HCT116 (cell line): ENCODE data around the gene CNDP1. TPM values are rescaled to one million over a fixed set of nuclear protein-coding genes. Genes with fewer than 3 reads are reported as not detected.

ENCODE experiments used
- ATAC-seq: fragments of 200-7000 bp; cut with Tn5 transposase; 2 replicates; pipeline ENCODE4 v1.9.1; 2020; ENCODE audit warnings: mild to moderate bottlenecking, moderate library complexity
- BruUV-seq: library from RNA; stranded (reverse); fragments of 400-500 nt; replicated peaks from 2 replicates; lab custom pipeline; 2021; lab: Mats Ljungman, UMichigan
- CTCF ChIA-PET: fragments of 300-600 bp; sonication (Branson Sonifier 250); formaldehyde crosslinking; loops from one replicate; lab custom pipeline; 2021; ENCODE audit warnings: antibody characterized with exemption; lab: Charles Lee
- POLR2A ChIA-PET: fragments of 300-600, 350-600 bp; sonication (Branson Sonifier 250); formaldehyde crosslinking; loops from one replicate; lab custom pipeline; 2021; ENCODE audit warnings: antibody characterized with exemption; lab: Charles Lee
- RAD21 ChIA-PET, 2 experiments: fragments of 300-600 bp; sonication (Branson Sonifier 250); formaldehyde crosslinking; loops; one replicate each; lab custom pipeline; 2023; ENCODE audit warnings: low total read pairs in 2 of 2; ENCODE audit not compliant: uncharacterized antibody in 2 of 2, unreplicated experiment in 2 of 2, low non-redundant PET in 1 of 2; lab: Charles Lee
- DNase-seq: peaks from one replicate; pipeline ENCODE4 v3.0.0-alpha.2; 2010; ENCODE audit warnings: low read depth, low spot score
- H2AFZ ChIP-seq: fragments of 200-600 bp; shearing (Covaris generic), sonication (generic); 2 replicates; pipeline ENCODE4 v1.6.1; 2017; ENCODE audit warnings: low read depth, mixed run types, mixed read lengths, antibody characterized with exemption, low read length; ENCODE audit not compliant: poor library complexity, severe bottlenecking
- H3K27ac ChIP-seq: 2 replicates; pipeline ENCODE4 v1.5.1; 2012; ENCODE audit warnings: low read depth, low read length
- H3K27me3 ChIP-seq: fragments of 200-600 bp; sonication (generic); 2 replicates; pipeline ENCODE4 v1.6.1; 2016; ENCODE audit warnings: mixed run types, low read length, mixed read lengths; ENCODE audit not compliant: insufficient read depth
- H3K36me3 ChIP-seq, 2 experiments: fragments of 200-500 bp in 1 of 2; fragments of 200-600 bp in 1 of 2; sonication (Bioruptor generic) in 1 of 2; sonication (generic) in 1 of 2; 2 replicates each; pipeline versions ENCODE4 v1.5.1 to v1.6.1; 2014 to 2016; ENCODE audit warnings: low read length in 2 of 2, inconsistent platforms in 1 of 2, mixed read lengths in 1 of 2, mixed run types in 1 of 2; ENCODE audit not compliant: insufficient read depth in 2 of 2, control insufficient read depth in 1 of 2
- H3K4me1 ChIP-seq, 2 experiments: fragments of 200-600 bp in 1 of 2; sonication (generic) in 1 of 2; 2 replicates each; pipeline versions ENCODE4 v1.5.1 to v1.6.1; 2012 to 2017; ENCODE audit warnings: low read length in 2 of 2, inconsistent platforms in 1 of 2, mild to moderate bottlenecking in 1 of 2, mixed read lengths in 1 of 2, mixed run types in 1 of 2, moderate library complexity in 1 of 2; ENCODE audit not compliant: insufficient read depth in 2 of 2, control insufficient read depth in 1 of 2
- H3K4me2 ChIP-seq: fragments of 200-600 bp; sonication (generic); 2 replicates; pipeline ENCODE4 v1.6.1; 2017; ENCODE audit warnings: mixed run types, low read length, mixed read lengths
- H3K4me3 ChIP-seq, 2 experiments: fragments of 200-600 bp in 1 of 2; sonication (generic) in 1 of 2; replicated peaks in 1 of 2; 2 replicates each; pipeline ENCODE4 v1.5.1; 2011 to 2016; ENCODE audit warnings: low read length in 2 of 2, control low read depth in 1 of 2, low read depth in 1 of 2, mild to moderate bottlenecking in 1 of 2, mixed read lengths in 1 of 2, mixed run types in 1 of 2
- H3K79me2 ChIP-seq: fragments of 200-600 bp; sonication (generic); 2 replicates; pipeline ENCODE4 v1.6.1; 2017; ENCODE audit warnings: mild to moderate bottlenecking, mixed run types, low read length, moderate library complexity, mixed read lengths; ENCODE audit not compliant: insufficient read depth
- H3K9ac ChIP-seq: fragments of 200-600 bp; sonication (generic); 2 replicates; pipeline ENCODE4 v1.6.1; 2016; ENCODE audit warnings: low read length, mixed read lengths
- H3K9me2 ChIP-seq: fragments of 200-600 bp; sonication (generic), shearing (Covaris generic); 2 replicates; pipeline ENCODE4 v1.6.1; 2017; ENCODE audit warnings: mixed run types, mild to moderate bottlenecking, moderate library complexity; ENCODE audit not compliant: insufficient read depth
- H3K9me3 ChIP-seq, 2 experiments: fragments of 200-500 bp in 1 of 2; fragments of 200-600 bp in 1 of 2; sonication (Bioruptor generic) in 1 of 2; sonication (generic) in 1 of 2; 2 replicates each; pipeline ENCODE4 v1.6.1; 2014 to 2017; ENCODE audit warnings: low read length in 2 of 2, mixed read lengths in 2 of 2, inconsistent platforms in 1 of 2, low read depth in 1 of 2, mild to moderate bottlenecking in 1 of 2, mixed run types in 1 of 2, moderate library complexity in 1 of 2; ENCODE audit not compliant: control insufficient read depth in 1 of 2, insufficient read depth in 1 of 2
- H4K20me1 ChIP-seq: fragments of 200-600 bp; sonication (generic), shearing (Covaris generic); 2 replicates; pipeline ENCODE4 v1.6.1; 2017; ENCODE audit warnings: mixed run types, mild to moderate bottlenecking, moderate library complexity; ENCODE audit not compliant: insufficient read depth
- CBX3 ChIP-seq: IDR thresholded peaks from 2 replicates; pipeline ENCODE4 v1.6.1; 2012; ENCODE audit warnings: low read depth
- CEBPB ChIP-seq: IDR thresholded peaks from 2 replicates; pipeline ENCODE4 v1.6.1; 2012; ENCODE audit warnings: low read depth
- EGR1 ChIP-seq: IDR thresholded peaks from 2 replicates; pipeline ENCODE4 v1.6.1; 2012; ENCODE audit warnings: low read depth
- ELF1 ChIP-seq: IDR thresholded peaks from 2 replicates; pipeline ENCODE4 v1.6.1; 2012; ENCODE audit warnings: low read depth, borderline replicate concordance
- EZH2 ChIP-seq: fragments of 200-600 bp; sonication (generic); IDR thresholded peaks from 2 replicates; pipeline ENCODE4 v1.6.1; 2017; ENCODE audit warnings: antibody characterized with exemption, mixed run types
- JUND ChIP-seq: IDR thresholded peaks from 2 replicates; pipeline ENCODE4 v1.6.1; 2012
- MAX ChIP-seq: IDR thresholded peaks from 2 replicates; pipeline ENCODE4 v1.6.1; 2012
- POLR2A ChIP-seq: IDR thresholded peaks from 2 replicates; pipeline ENCODE4 v1.7.0; 2011; ENCODE audit warnings: borderline replicate concordance; ENCODE audit not compliant: insufficient read depth, insufficient read length; ENCODE audit errors: extremely low read depth
- POLR2AphosphoS5 ChIP-seq: IDR thresholded peaks from 2 replicates; pipeline ENCODE4 v1.6.1; 2011; ENCODE audit warnings: mild to moderate bottlenecking, low read depth, low read length, moderate library complexity
- RAD21 ChIP-seq: IDR thresholded peaks from 2 replicates; pipeline ENCODE4 v1.6.1; 2012; ENCODE audit warnings: low read depth, mild to moderate bottlenecking
- SIN3A ChIP-seq: IDR thresholded peaks from 2 replicates; pipeline ENCODE4 v1.6.1; 2012; ENCODE audit warnings: low read depth
- SP1 ChIP-seq: IDR thresholded peaks from 2 replicates; pipeline ENCODE4 v1.6.1; 2012; ENCODE audit warnings: low read depth
- TCF7L2 ChIP-seq: IDR thresholded peaks from 2 replicates; pipeline ENCODE4 v1.7.0; 2011; ENCODE audit warnings: borderline replicate concordance, inconsistent platforms; ENCODE audit not compliant: insufficient read depth, insufficient read length; ENCODE audit errors: extremely low read depth
- YY1 ChIP-seq: IDR thresholded peaks from 2 replicates; pipeline ENCODE4 v1.6.1; 2011; ENCODE audit warnings: low read length, low read depth, moderate library complexity, mild to moderate bottlenecking; ENCODE audit not compliant: insufficient replicate concordance; ENCODE audit errors: extremely low read depth
- ZBTB33 ChIP-seq: IDR thresholded peaks from 2 replicates; pipeline ENCODE4 v1.6.1; 2011; ENCODE audit warnings: mild to moderate bottlenecking, low read length, moderate library complexity; ENCODE audit not compliant: insufficient replicate concordance; ENCODE audit errors: extremely low read depth
- ZFX ChIP-seq: fragments of 450-650 bp; IDR thresholded peaks from 2 replicates; pipeline ENCODE4 v1.6.1; 2017
- ZNF274 ChIP-seq: fragments of 200-500 bp; sonication (Bioruptor generic); IDR thresholded peaks from 2 replicates; pipeline ENCODE4 v1.6.1; 2014; ENCODE audit warnings: mild to moderate bottlenecking, low read depth, low read length, inconsistent platforms
- intact Hi-C: fragments of 100-400 bp; cut with micrococcal nuclease; formaldehyde crosslinking; loops from 2 replicates; pipeline ENCODE4 v1.10.0; 2022
- total RNA-seq: library from RNA; stranded (reverse); gene quantifications from one replicate; pipeline ENCODE4 v1.2.1, GENCODE V29; 2021; ENCODE audit not compliant: unreplicated experiment
- TF ChIP-seq, protein P1 (sequence below): IDR thresholded peaks from 2 replicates; pipeline ENCODE4 v1.6.1; 2012

The CNDP1 gene
- total RNA-seq, 1 experiment from 2014 or later = not detected

DNA sequence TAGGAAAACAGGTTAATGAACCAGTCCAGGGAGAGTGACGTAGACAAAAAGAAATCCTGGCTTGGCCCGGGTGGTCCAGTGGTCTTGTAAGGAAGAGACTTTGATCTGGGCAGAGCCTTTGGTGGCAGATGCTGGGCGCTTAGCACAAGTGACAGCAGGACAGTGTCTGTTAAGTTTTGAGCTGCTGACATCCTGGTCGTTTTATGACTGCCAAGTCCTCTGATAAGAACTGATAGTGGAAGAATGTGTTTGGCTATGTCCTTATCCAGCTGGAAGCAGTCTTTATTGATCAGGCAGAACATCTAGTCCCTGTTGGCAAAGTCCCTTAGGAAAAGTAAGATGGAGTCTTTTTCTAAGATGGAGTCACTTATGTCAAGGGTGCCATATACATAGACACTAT is 36.0 kb downstream of the CNDP1 start (continued):
- no peak for TF ChIP-seq ZBTB33
- TF ChIP-seq SP1 = no peak
- TF ChIP-seq TCF7L2 = no peak
- no peak for TF ChIP-seq RAD21
- TF ChIP-seq EGR1 = no peak
- TF ChIP-seq ZFX = no peak
- TF ChIP-seq MAX = no peak
- no peak for TF ChIP-seq ZNF274
- TF ChIP-seq POLR2AphosphoS5 = no peak
- TF ChIP-seq POLR2A = no peak
- TF ChIP-seq JUND = no peak
- no peak for TF ChIP-seq SIN3A
- TF ChIP-seq, protein P1, sequence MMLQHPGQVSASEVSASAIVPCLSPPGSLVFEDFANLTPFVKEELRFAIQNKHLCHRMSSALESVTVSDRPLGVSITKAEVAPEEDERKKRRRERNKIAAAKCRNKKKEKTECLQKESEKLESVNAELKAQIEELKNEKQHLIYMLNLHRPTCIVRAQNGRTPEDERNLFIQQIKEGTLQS = no peak

DNA sequence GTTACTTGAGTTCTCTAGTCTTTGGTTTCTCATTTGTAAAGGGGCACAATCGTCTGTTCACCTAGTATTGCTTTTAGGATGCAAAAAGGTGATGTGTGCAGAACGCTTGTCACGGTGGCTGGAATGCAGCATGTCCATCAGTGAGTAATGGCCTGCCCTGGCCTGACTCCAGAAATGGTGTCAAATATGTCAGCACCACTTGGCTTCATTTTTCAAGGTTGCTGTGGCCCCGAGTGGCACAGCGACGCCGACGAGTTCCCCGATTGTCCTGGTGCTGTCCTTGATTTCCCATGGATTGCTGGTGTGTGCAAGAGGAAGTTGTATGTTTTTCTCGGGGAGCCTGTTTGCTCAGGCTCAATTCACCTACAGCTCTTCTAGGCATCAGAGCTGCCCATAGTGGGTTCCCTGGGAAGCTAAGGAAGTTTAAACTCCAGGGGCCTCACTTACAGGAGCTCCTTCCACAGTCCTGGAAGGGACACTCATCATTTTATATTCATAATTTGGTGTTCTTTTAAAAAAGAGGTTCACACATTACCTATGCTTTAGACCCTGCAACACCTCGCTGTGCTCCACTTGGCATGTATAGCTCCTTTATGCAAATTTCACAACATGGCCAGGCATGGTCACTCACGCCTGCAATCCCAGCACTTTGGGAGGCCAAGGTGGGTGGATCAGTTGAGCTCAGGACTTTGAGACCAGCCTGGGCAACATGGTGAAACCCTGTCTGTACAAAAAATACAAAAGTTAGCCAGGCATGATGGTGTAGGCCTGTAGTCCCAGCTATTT is 37.8 kb downstream of the CNDP1 start:
- no peak overlapping the region for H3K27ac ChIP-seq
- H3K4me2 ChIP-seq = no peak overlapping the region
- POLR2A ChIA-PET = no interaction called here
- CTCF ChIA-PET = no interaction called here
- no peak overlapping the region for H3K4me3 ChIP-seq
- H3K27me3 ChIP-seq = peaks cover 24% of the 10 kb centered on the region
- ATAC-seq = no peak
- RAD21 ChIA-PET = no interaction called here
- no peak overlapping the region for H2AFZ ChIP-seq
- no TSS peak for BruUV-seq
- no peaks in the 10 kb centered on the region for H3K9me2 ChIP-seq
- H3K9me3 ChIP-seq = no peaks in the 10 kb centered on the region
- no peak for DNase-seq
- no peaks in the 10 kb centered on the region for H4K20me1 ChIP-seq
- H3K36me3 ChIP-seq = no peaks in the 10 kb centered on the region
- no peaks in the 10 kb centered on the region for H3K79me2 ChIP-seq
- intact Hi-C loops = no loop called here
- H3K4me1 ChIP-seq = no peaks in the 10 kb centered on the region
- H3K9ac ChIP-seq = no peak overlapping the region
- TF ChIP-seq EZH2 (no peak), YY1 (no peak), POLR2AphosphoS5 (no peak), CEBPB (no peak), SIN3A (no peak), MAX (no peak), ZBTB33 (no peak), RAD21 (no peak), EGR1 (no peak), ELF1 (no peak), POLR2A (no peak), CBX3 (no peak)
- TF ChIP-seq, protein P1 = no peak
